22Rv1 (cell line): ENCODE measurements around the gene XPA.

Source experiments
- ZFX ChIP-seq: fragments of 450-650 bp; IDR thresholded peaks from 2 replicates; pipeline ENCODE4 v1.6.1; 2017; ENCODE audit warnings: antibody characterized with exemption, borderline replicate concordance
- TF ChIP-seq, protein P1 (sequence below): fragments of 450-650 bp; IDR thresholded peaks from 2 replicates; pipeline ENCODE4 v1.5.1; 2017; ENCODE audit warnings: mild to moderate bottlenecking

DNA sequence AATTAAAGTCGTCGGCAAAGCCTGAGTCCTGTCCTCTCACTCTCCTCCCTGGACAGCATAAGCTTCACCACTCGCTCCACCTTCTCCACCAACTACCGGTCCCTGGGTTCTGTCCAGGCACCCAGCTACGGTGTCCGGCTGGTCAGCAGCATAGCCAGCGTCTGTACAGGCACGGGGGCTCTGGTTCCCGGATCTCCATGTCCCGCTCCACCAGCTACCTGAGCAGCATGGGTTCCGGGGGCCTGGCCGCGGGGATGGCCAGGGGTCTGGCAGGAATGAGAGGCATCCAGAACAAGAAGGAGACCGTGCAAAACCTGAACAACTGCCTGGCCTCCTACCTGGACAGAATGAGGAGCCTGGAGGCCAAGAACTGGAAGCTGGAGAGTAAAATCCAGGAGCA is 1.7 kb upstream of the XPA start:
- TF ChIP-seq, protein P1, sequence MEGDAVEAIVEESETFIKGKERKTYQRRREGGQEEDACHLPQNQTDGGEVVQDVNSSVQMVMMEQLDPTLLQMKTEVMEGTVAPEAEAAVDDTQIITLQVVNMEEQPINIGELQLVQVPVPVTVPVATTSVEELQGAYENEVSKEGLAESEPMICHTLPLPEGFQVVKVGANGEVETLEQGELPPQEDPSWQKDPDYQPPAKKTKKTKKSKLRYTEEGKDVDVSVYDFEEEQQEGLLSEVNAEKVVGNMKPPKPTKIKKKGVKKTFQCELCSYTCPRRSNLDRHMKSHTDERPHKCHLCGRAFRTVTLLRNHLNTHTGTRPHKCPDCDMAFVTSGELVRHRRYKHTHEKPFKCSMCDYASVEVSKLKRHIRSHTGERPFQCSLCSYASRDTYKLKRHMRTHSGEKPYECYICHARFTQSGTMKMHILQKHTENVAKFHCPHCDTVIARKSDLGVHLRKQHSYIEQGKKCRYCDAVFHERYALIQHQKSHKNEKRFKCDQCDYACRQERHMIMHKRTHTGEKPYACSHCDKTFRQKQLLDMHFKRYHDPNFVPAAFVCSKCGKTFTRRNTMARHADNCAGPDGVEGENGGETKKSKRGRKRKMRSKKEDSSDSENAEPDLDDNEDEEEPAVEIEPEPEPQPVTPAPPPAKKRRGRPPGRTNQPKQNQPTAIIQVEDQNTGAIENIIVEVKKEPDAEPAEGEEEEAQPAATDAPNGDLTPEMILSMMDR: no peak
- TF ChIP-seq ZFX: no peak
